Hepatocyte (in vitro differentiated cells): ENCODE results near the gene GLUL.

Experiments
- CTCF ChIP-seq: fragments of 200-600 bp; sonication (generic); IDR thresholded peaks from 2 replicates; pipeline ENCODE4 v1.5.1; 2016; ENCODE audit warnings: antibody characterized with exemption, mild to moderate bottlenecking; ENCODE audit not compliant: poor library complexity
- EZH2 ChIP-seq: fragments of 200-600 bp; sonication (generic); IDR thresholded peaks from 2 replicates; pipeline ENCODE4 v1.6.1; 2016; ENCODE audit warnings: antibody characterized with exemption, mild to moderate bottlenecking, borderline replicate concordance

DNA sequence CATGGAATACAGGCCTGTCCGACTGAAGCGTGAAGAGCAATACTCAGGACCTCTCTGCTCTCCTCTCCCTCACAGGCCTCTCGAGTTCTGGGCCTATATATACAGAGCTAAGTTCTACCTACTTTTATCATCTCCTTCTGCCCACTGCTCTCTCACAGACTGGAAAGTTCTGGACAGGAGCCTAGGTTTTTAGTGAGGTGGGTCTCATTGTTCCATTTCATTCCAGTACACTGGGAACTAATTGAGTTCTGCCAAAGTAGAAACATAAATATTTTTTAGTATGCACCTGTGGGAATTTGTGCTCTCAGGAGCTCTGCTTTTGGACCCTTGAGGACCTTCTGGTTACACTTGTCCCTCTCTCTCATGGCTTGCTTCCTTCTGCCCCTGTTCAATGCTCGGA, 9.0 kb upstream of the GLUL start, which contains the start of gene TEDDM1:
- TF ChIP-seq CTCF (no peak), EZH2 (no peak)
